Stimulated activated CD8-positive, alpha-beta memory T cell treated with anti-CD3 and anti-CD28 coated beads, Interleukin-2, amount 100 ng/mL, for 1 hour (primary cell): Measurements from ENCODE around the gene HUNK.
"Not testable (repeated sequence)": the region's sequence is repeated elsewhere in the genome, so short reads cannot be mapped to it uniquely, and the experiment has no call there.

Experiments
- DNase-seq, 2 donors: peaks; one replicate each; pipeline ENCODE4 v3.0.0-alpha.2; 2020; ENCODE audit warnings: low read depth in 2 of 2

The HUNK gene

GRCh38 chr21:31993826-31994825 lies 121.3 kb downstream of the HUNK start:
- no peak for DNase-seq

- no peak for DNase-seq
Observed at GRCh38 chr21:31997191-31997590, 124.4 kb downstream of the HUNK start.

- no peak for DNase-seq
Observed at GRCh38 chr21:31999810-32000468, 127.1 kb downstream of the HUNK start.

- no peak for DNase-seq
Observed at GRCh38 chr21:32001390-32001789, 128.6 kb downstream of the HUNK start.

GRCh38 chr21:32003411-32003810 lies 130.6 kb downstream of the HUNK start:
- DNase-seq = no peak

- no peak for DNase-seq
Observed at GRCh38 chr21:32004291-32004690, 131.5 kb downstream of the HUNK start.

GRCh38 chr21:32007456-32007855 lies 134.6 kb downstream of the HUNK start:
- DNase-seq = no peak

GRCh38 chr21:32008714-32009113 lies 135.9 kb downstream of the HUNK start:
- DNase-seq = no peak

- no peak for DNase-seq
Observed at GRCh38 chr21:32009263-32009662, 136.4 kb downstream of the HUNK start.

- no peak for DNase-seq
Observed at GRCh38 chr21:32015461-32016139, 142.8 kb downstream of the HUNK start.

- DNase-seq = no peak
Observed at GRCh38 chr21:32018381-32018780, 145.6 kb downstream of the HUNK start.

GRCh38 chr21:32020564-32020963 lies 147.7 kb downstream of the HUNK start:
- DNase-seq = no peak

- DNase-seq = no peak
Observed at GRCh38 chr21:32021319-32021994, 148.6 kb downstream of the HUNK start.

GRCh38 chr21:32022146-32022545 lies 149.3 kb downstream of the HUNK start:
- DNase-seq = no peak

- no peak for DNase-seq
Observed at GRCh38 chr21:32030146-32030652, 157.4 kb downstream of the HUNK start.

GRCh38 chr21:32034850-32035249 lies 162.0 kb downstream of the HUNK start:
- DNase-seq = no peak

GRCh38 chr21:32035617-32036016 lies 162.8 kb downstream of the HUNK start:
- no peak for DNase-seq

GRCh38 chr21:32036756-32037155 lies 163.9 kb downstream of the HUNK start:
- no peak for DNase-seq

- not testable (repeated sequence) for DNase-seq
Observed at GRCh38 chr21:32038751-32039150, 165.9 kb downstream of the HUNK start.

- no peak for DNase-seq
Observed at GRCh38 chr21:32043458-32043857, 170.6 kb downstream of the HUNK start.
